GDM1 (cell line): ENCODE results near the gene CHRM2.

Source experiments
- DNase-seq: peaks from one replicate; lab custom pipeline; 2025; lab: John Stamatoyannopoulos, UW

Gene CHRM2

GRCh38 chr7:136897676-136898075 lies 29.2 kb downstream of the CHRM2 start:
- DNase-seq = no peak

GRCh38 chr7:136900005-136900404 lies 31.6 kb downstream of the CHRM2 start:
- DNase-seq = no peak

GRCh38 chr7:136910771-136911170 lies 42.3 kb downstream of the CHRM2 start:
- no peak for DNase-seq

- DNase-seq = no peak
Observed at GRCh38 chr7:136911344-136911743, 42.9 kb downstream of the CHRM2 start.

GRCh38 chr7:136912339-136912738 lies 43.9 kb downstream of the CHRM2 start:
- DNase-seq = no peak

- DNase-seq = no peak
Observed at GRCh38 chr7:136914016-136914415, 45.6 kb downstream of the CHRM2 start.

- no peak for DNase-seq
Observed at GRCh38 chr7:136919820-136920219, 51.4 kb downstream of the CHRM2 start.

GRCh38 chr7:136923111-136923667 lies 54.7 kb downstream of the CHRM2 start:
- no peak for DNase-seq

GRCh38 chr7:136925044-136925443 lies 56.6 kb downstream of the CHRM2 start:
- DNase-seq = no peak

- DNase-seq = no peak
Observed at GRCh38 chr7:136925556-136925955, 57.1 kb downstream of the CHRM2 start.

- no peak for DNase-seq
Observed at GRCh38 chr7:136931169-136931867, 62.9 kb downstream of the CHRM2 start.

- no peak for DNase-seq
Observed at GRCh38 chr7:136937436-136937835, 69.0 kb downstream of the CHRM2 start.

GRCh38 chr7:136938476-136938875 lies 70.0 kb downstream of the CHRM2 start:
- DNase-seq = no peak

GRCh38 chr7:136940122-136940521 lies 71.7 kb downstream of the CHRM2 start:
- no peak for DNase-seq

- DNase-seq = no peak
Observed at GRCh38 chr7:136940917-136941316, 72.5 kb downstream of the CHRM2 start.

GRCh38 chr7:136941816-136942215 lies 73.4 kb downstream of the CHRM2 start:
- no peak for DNase-seq

GRCh38 chr7:136942401-136942800 lies 73.9 kb downstream of the CHRM2 start:
- no peak for DNase-seq

- DNase-seq = no peak
Observed at GRCh38 chr7:136942994-136943393, 74.5 kb downstream of the CHRM2 start.

- no peak for DNase-seq
Observed at GRCh38 chr7:136947347-136947746, 78.9 kb downstream of the CHRM2 start.

- no peak for DNase-seq
Observed at GRCh38 chr7:136950331-136950730, 81.9 kb downstream of the CHRM2 start.

- no peak for DNase-seq
Observed at GRCh38 chr7:136953386-136953785, 84.9 kb downstream of the CHRM2 start.

GRCh38 chr7:136956232-136956631 lies 87.8 kb downstream of the CHRM2 start:
- DNase-seq = no peak

- no peak for DNase-seq
Observed at GRCh38 chr7:136956671-136957070, 88.2 kb downstream of the CHRM2 start.

GRCh38 chr7:136957391-136957790 lies 88.9 kb downstream of the CHRM2 start:
- no peak for DNase-seq
